ENCODE data around the gene TGFBRAP1. TPM values are rescaled to one million over a fixed set of nuclear protein-coding genes. Genes with fewer than 3 reads are reported as not detected.
"Not testable (repeated sequence)": the region's sequence is repeated elsewhere in the genome, so short reads cannot be mapped to it uniquely, and the experiment has no call there.

Gene TGFBRAP1
- total RNA-seq, 1 experiment from 2014 or later = 24.8 TPM

GRCh38 chr2:105329197-105329554, 359 bp downstream of the TGFBRAP1 start:
- TF ChIP-seq, protein P1, sequence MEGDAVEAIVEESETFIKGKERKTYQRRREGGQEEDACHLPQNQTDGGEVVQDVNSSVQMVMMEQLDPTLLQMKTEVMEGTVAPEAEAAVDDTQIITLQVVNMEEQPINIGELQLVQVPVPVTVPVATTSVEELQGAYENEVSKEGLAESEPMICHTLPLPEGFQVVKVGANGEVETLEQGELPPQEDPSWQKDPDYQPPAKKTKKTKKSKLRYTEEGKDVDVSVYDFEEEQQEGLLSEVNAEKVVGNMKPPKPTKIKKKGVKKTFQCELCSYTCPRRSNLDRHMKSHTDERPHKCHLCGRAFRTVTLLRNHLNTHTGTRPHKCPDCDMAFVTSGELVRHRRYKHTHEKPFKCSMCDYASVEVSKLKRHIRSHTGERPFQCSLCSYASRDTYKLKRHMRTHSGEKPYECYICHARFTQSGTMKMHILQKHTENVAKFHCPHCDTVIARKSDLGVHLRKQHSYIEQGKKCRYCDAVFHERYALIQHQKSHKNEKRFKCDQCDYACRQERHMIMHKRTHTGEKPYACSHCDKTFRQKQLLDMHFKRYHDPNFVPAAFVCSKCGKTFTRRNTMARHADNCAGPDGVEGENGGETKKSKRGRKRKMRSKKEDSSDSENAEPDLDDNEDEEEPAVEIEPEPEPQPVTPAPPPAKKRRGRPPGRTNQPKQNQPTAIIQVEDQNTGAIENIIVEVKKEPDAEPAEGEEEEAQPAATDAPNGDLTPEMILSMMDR (conservative IDR thresholded peaks at IDR 0.05; ENCODE audit: low read depth, low read length) = no peak
- no peak for TF ChIP-seq EZH2 (IDR thresholded peaks at IDR 0.05; ENCODE audit: borderline replicate concordance, low read depth, low read length, poor library complexity, severe bottlenecking)
- Histone ChIP-seq H3K9me3 (ENCODE audit: low read depth, low read length, poor library complexity, severe bottlenecking) (no peaks in the 10 kb centered on the region), H3K27me3 (replicated peaks; ENCODE audit: insufficient read depth, low read depth, low read length, poor library complexity) (no peaks in the 10 kb centered on the region), H3K36me3 (ENCODE audit: insufficient read depth, low read length, poor library complexity, severe bottlenecking) (no peaks in the 10 kb centered on the region), H3K27ac (ENCODE audit: low read depth, low read length, poor library complexity, severe bottlenecking) (peak overlapping the region; percentile 24), H3K4me3 (ENCODE audit: low read depth, low read length, poor library complexity, severe bottlenecking) (peak overlapping the region; percentile 60), H3K4me1 (ENCODE audit: insufficient read depth, low read length, poor library complexity, severe bottlenecking) (peaks cover 22% of the 10 kb centered on the region)
- intact Hi-C loops (cut with micrococcal nuclease; ENCODE audit: unreplicated experiment) = no loop called here
- DNase-seq (ENCODE audit: low spot score) = peak; percentile 6
- no TSS peak for BruUV-seq (replicated peaks)
- POLR2A ChIA-PET (ENCODE audit: low non-redundant PET) = no interaction called here
- CTCF ChIA-PET = no interaction called here

DNA sequence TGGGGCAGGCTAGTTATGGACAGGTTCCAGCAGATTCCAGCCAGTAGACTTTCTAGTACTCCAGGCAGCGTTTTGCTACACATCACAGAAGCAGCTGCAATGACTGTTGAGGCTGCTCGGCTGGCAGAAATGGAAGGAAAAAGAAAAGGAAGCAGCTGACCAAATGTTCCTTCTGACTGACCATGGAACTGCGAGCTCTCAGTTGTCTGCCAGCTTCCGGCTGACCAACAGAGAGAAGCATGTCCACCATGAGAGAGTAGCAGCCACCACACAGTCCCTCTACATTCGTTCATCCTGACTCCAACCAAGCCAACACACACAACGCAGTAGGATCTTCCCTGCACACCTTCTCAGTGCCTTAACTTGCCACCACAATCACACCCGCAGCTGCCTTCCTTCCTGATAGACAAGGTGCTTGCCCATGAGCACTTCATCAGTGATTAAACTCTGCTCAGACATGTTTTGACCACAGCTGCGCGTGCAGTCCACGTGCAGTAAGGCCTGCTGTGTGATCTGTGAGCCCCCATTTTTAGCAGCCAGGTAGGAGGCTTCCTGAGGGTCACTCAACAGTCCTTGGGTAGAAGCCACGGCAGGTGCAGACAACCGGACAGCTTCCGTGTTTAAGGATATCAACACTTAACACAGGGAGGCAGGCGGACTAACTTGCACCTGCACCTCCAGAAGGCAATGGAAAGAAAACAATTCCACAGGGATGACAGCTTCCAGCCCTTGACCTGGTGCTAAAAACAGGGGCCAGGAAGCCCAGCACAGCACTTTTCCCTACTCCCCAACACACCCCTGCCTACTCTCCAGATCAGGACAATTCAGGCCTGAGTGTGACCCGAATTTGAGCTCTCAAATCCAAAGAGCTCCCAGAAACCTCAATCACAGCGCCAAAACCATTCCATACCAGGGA, 996 bp downstream of the TGFBRAP1 start:
- Histone ChIP-seq H3K27me3 (replicated peaks; ENCODE audit: insufficient read depth, low read depth, low read length, poor library complexity) (no peaks in the 10 kb centered on the region), H3K36me3 (ENCODE audit: insufficient read depth, low read length, poor library complexity, severe bottlenecking) (no peaks in the 10 kb centered on the region), H3K27ac (ENCODE audit: low read depth, low read length, poor library complexity, severe bottlenecking) (peak overlapping the region; percentile 24), H3K4me1 (ENCODE audit: insufficient read depth, low read length, poor library complexity, severe bottlenecking) (peaks cover 22% of the 10 kb centered on the region), H3K9me3 (ENCODE audit: low read depth, low read length, poor library complexity, severe bottlenecking) (no peaks in the 10 kb centered on the region), H3K4me3 (ENCODE audit: low read depth, low read length, poor library complexity, severe bottlenecking) (peak overlapping the region; percentile 60)
- POLR2A ChIA-PET (ENCODE audit: low non-redundant PET) = no interaction called here
- intact Hi-C loops (cut with micrococcal nuclease; ENCODE audit: unreplicated experiment) = no loop called here
- no peak for TF ChIP-seq EZH2 (IDR thresholded peaks at IDR 0.05; ENCODE audit: borderline replicate concordance, low read depth, low read length, poor library complexity, severe bottlenecking)
- TF ChIP-seq, protein P1 (conservative IDR thresholded peaks at IDR 0.05; ENCODE audit: low read depth, low read length) = no peak
- CTCF ChIA-PET = no interaction called here
- BruUV-seq (replicated peaks) = no TSS peak
- DNase-seq (ENCODE audit: low spot score) = no peak

DNA sequence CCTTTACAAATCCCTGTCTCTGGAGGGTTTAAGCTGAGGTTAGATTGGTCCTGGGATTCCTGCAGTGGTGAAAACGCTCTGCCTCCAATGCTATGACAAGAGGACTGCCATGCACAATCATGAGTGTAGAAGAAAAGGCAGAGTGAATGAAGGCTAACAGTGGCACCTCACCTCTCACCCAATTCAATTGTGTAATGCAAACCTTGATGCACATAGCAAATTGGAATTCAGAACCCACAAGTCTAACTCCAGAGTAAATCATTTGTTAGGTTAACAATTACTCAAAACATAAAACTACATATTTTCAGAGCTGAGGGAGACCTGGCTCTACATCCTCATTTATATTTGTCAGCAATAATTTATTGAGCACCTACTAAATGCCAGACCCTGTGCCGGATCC, 1.8 kb downstream of the TGFBRAP1 start:
- H3K27me3 ChIP-seq (replicated peaks; ENCODE audit: insufficient read depth, low read depth, low read length, poor library complexity) = no peaks in the 10 kb centered on the region
- peaks cover 22% of the 10 kb centered on the region for H3K4me1 ChIP-seq (ENCODE audit: insufficient read depth, low read length, poor library complexity, severe bottlenecking)
- intact Hi-C loops (cut with micrococcal nuclease; ENCODE audit: unreplicated experiment) = no loop called here
- ChIA-PET POLR2A (ENCODE audit: low non-redundant PET) (no interaction called here), CTCF (no interaction called here)
- no peak overlapping the region for H3K27ac ChIP-seq (ENCODE audit: low read depth, low read length, poor library complexity, severe bottlenecking)
- TSS peak; percentile 22 for BruUV-seq (replicated peaks)
- H3K4me3 ChIP-seq (ENCODE audit: low read depth, low read length, poor library complexity, severe bottlenecking) = no peak overlapping the region
- TF ChIP-seq EZH2 (IDR thresholded peaks at IDR 0.05; ENCODE audit: borderline replicate concordance, low read depth, low read length, poor library complexity, severe bottlenecking) = no peak
- TF ChIP-seq, protein P1 (conservative IDR thresholded peaks at IDR 0.05; ENCODE audit: low read depth, low read length) = no peak
- no peaks in the 10 kb centered on the region for H3K9me3 ChIP-seq (ENCODE audit: low read depth, low read length, poor library complexity, severe bottlenecking)
- no peak for DNase-seq (ENCODE audit: low spot score)
- no peaks in the 10 kb centered on the region for H3K36me3 ChIP-seq (ENCODE audit: insufficient read depth, low read length, poor library complexity, severe bottlenecking)

- peaks cover 22% of the 10 kb centered on the region for H3K4me1 ChIP-seq (ENCODE audit: insufficient read depth, low read length, poor library complexity, severe bottlenecking)
- POLR2A ChIA-PET (ENCODE audit: low non-redundant PET); H3K27me3 ChIP-seq (replicated peaks; ENCODE audit: insufficient read depth, low read depth, low read length, poor library complexity); H3K4me3 ChIP-seq (ENCODE audit: low read depth, low read length, poor library complexity, severe bottlenecking); CTCF ChIA-PET; DNase-seq (ENCODE audit: low spot score); H3K36me3 ChIP-seq (ENCODE audit: insufficient read depth, low read length, poor library complexity, severe bottlenecking); H3K27ac ChIP-seq (ENCODE audit: low read depth, low read length, poor library complexity, severe bottlenecking); intact Hi-C loops (cut with micrococcal nuclease; ENCODE audit: unreplicated experiment); H3K9me3 ChIP-seq (ENCODE audit: low read depth, low read length, poor library complexity, severe bottlenecking); BruUV-seq (replicated peaks): not testable (repeated sequence)
Measured at GRCh38 chr2:105327271-105327670, 2.3 kb downstream of the TGFBRAP1 start.
